Aortic smooth muscle cell (primary cell): Measurements from ENCODE around the gene FOXRED2. TPM values are rescaled to one million over a fixed set of nuclear protein-coding genes. Genes with fewer than 3 reads are reported as not detected.

ENCODE experiments used
- total RNA-seq: library from RNA; depleted of rRNA; stranded (reverse); fragments of >200 nt; gene quantifications from 2 replicates; pipeline ENCODE4 v1.2.3, GENCODE V29; 2014

Gene FOXRED2
- total RNA-seq, result 7.2 and 8.6 TPM in 2 replicates

DNA sequence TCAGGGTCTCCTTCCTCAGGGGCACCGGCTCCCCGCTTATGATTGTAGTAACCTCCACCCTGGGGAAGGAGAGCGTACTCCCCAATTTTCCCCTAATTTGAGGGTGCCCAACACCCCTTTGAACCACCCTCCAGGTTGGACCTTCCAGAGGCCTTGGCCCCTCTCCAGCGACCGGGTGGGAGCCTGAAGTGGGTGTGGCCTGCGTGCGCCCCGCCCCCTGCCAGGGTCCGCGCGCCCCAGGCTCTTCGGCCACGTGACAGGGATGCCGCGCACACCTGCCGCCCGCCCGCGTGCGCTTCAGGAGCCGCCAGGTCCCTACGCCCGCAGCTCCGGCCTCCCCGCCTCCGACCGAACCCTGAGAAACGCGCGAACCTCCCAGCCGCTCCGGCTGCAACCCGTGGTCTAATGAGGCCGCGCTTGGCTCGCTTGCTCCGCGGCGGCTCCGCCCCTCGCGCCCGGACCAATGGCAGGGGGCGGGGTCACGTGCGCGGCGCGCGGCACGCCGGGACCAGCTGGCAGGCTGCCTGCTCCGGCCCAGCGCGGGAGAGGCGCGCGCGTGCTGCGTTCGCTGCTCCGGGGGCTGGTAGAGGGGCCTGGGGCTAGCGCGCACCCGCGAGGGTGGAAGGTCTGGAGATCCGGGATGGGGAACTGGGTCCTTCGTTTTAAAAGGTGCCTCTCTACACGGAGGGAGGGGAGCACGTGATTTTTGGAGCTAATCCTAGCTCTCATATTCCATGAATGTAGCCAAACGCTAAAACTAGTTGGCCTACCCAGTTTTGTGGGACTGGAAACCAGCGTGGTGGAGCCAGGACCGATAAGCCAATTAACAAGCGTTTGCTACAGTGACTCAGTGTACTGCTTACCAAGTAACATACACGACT, at the start of gene FOXRED2:
TSS of gene FOXRED2 (minus strand) at position 404 of the 881 bp plus-strand sequence. CDS start 618 bp downstream, outside the sequence.

DNA sequence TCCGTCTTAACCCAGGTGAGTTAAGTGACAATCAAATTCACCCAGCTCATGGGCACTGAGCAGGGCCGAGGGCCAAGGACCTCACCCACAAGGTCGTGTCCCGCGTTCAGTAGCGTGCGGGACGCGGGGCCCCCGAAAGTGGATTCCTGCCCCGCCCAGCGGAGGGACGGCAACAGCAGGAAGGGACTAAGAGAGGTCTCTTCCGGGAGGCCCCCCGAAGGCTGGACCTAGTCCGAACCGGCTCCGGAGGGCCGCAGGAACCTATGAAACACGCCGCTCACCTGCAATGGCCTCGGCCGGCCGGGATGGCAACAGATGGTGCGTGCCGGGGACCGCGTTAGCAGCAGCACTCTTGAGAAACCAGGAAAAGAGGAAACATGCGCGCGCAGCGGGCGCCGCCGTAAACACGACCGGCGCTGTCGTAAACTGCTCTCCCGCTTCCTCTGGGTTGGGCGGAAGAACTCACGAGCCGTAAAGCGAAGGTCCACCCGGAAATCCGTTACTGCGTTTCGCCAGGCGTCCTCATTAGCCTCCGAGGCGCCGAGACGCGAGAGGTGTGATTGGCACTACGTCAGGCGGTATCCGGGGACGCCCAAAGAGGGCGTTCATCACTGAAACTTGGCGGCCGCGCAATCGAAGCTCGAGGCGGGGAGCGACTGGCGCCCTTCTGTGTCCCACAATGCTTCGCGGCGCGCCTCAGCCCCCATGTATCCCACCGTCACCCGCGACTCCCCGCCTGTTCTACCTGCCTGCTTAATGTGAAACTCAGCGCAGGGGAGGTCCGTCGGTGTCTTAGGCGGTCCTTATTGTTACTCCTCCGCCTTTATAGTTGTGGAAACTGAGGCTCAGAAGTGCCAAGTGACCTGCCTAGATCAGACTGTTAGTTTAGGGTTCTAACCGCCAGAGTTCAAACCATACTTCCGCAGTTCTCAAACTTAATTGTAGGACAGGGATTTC, 22.2 kb upstream of the FOXRED2 start, which contains the start of gene EIF3D:
TSS of gene EIF3D (minus strand) at position 372 of the 957 bp plus-strand sequence. CDS start 3,045 bp downstream, outside the sequence.

DNA sequence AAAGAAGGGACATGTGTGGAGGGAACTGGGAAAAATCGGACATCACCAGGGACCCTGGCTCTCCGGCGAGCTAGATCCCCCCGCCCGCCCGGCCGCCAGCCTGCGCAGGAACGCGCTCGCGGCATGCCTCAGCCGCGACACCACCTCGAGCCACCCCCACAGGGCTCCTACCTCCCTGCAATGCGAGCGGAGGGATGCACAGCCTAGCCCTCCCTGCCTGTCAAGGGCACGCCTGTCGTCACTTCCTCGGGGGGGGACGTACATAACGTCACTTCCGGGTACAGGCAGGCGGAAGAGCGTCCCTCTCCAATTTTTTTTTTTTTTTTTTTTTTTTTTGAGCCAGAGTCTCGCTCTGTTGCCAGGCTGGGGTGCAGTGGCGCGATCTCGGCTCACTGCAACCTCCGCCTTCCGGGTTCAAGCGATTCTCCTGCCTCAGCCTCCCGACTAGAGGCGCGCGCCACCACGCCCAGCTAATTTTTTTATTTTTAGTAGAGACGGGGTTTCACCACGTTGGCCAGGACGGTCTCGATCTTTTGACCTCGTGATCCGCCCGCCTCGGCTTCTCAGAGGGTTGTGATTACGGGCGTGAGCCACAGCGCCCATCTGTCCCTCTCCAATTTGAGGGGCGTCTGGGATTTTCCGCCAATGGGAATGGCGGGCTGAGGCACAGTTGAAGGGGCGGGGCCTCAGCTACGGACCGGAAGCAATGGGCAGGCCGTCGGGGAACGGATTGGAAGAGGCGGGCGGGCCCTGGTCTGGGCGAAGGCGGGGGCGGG, 25.3 kb downstream of the FOXRED2 start, which contains the start of gene TXN2:
TSS of gene TXN2 (minus strand) at position 248 of the 776 bp plus-strand sequence. CDS start 803 bp downstream, outside the sequence.

Other genes starting within 250 kb of the FOXRED2 start
- gene MYH9, start 119.1 kb downstream of the FOXRED2 start, total RNA-seq, result 762 and 873 TPM in 2 replicates
- 27.7 and 29.9 TPM in 2 replicates for gene TXN2, start 25.4 kb downstream of the FOXRED2 start, total RNA-seq
- gene EIF3D, start 22.1 kb upstream of the FOXRED2 start, total RNA-seq, result 265 and 306 TPM in 2 replicates
- not detected in 2 replicates for gene CACNG2, start 196.7 kb upstream of the FOXRED2 start, total RNA-seq